ENCODE results near the gene IKZF2. TPM values are rescaled to one million over a fixed set of nuclear protein-coding genes. Genes with fewer than 3 reads are reported as not detected.
A peak's percentile ranks its signal among the peaks of the same experiment; 100 is the strongest.

Gene IKZF2
- total RNA-seq, 1 donor from 2014 or later, result 4.2 TPM

GRCh38 chr2:213013979-213014378 is 137.4 kb downstream of the IKZF2 start:
- H3K27me3 ChIP-seq (ENCODE audit: control insufficient read depth in 3 of 3, insufficient read depth in 3 of 3, low read length in 3 of 3), result no peaks in the 10 kb centered on the region
- H3K4me1 ChIP-seq (ENCODE audit: control insufficient read depth in 3 of 3, insufficient read depth in 3 of 3, low read length in 3 of 3), result no peaks in the 10 kb centered on the region
- H3K4me3 ChIP-seq (ENCODE audit: low read length in 3 of 3), result no peak overlapping the region
- H3K9ac ChIP-seq (ENCODE audit: low read depth in 1 of 3, low read length in 3 of 3), result no peak overlapping the region
- H3K27ac ChIP-seq (ENCODE audit: low read depth, low read length), result no peak overlapping the region
- H3K36me3 ChIP-seq (ENCODE audit: control insufficient read depth in 3 of 3, insufficient read depth in 3 of 3, low read length in 3 of 3), result peaks cover 3 to 9% (median 9%) of the 10 kb centered on the region in 3 donors
- no peaks in the 10 kb centered on the region for H3K9me3 ChIP-seq (ENCODE audit: control insufficient read depth in 3 of 3, low read length in 3 of 3)

- Histone ChIP-seq H3K4me1 (ENCODE audit: control insufficient read depth in 3 of 3, insufficient read depth in 3 of 3, low read length in 3 of 3) (no peaks in the 10 kb centered on the region), H3K9ac (ENCODE audit: low read depth in 1 of 3, low read length in 3 of 3) (no peak overlapping the region), H3K9me3 (ENCODE audit: control insufficient read depth in 3 of 3, low read length in 3 of 3) (no peaks in the 10 kb centered on the region), H3K4me3 (ENCODE audit: low read length in 3 of 3) (no peak overlapping the region), H3K36me3 (ENCODE audit: control insufficient read depth in 3 of 3, insufficient read depth in 3 of 3, low read length in 3 of 3) (peaks cover 10 to 18% (median 16%) of the 10 kb centered on the region in 3 donors), H3K27ac (ENCODE audit: low read depth, low read length) (no peak overlapping the region), H3K27me3 (ENCODE audit: control insufficient read depth in 3 of 3, insufficient read depth in 3 of 3, low read length in 3 of 3) (no peaks in the 10 kb centered on the region)
These were observed 139.9 kb downstream of the IKZF2 start for GRCh38 chr2:213011505-213011904.

GRCh38 chr2:213010106-213010779 is 141.2 kb downstream of the IKZF2 start:
- no peaks in the 10 kb centered on the region for H3K27me3 ChIP-seq (ENCODE audit: control insufficient read depth in 3 of 3, insufficient read depth in 3 of 3, low read length in 3 of 3)

GRCh38 chr2:213007290-213007838 is 144.0 kb downstream of the IKZF2 start:
- no peak overlapping the region for H3K4me3 ChIP-seq (ENCODE audit: low read length in 3 of 3)
- H3K27ac ChIP-seq (ENCODE audit: low read depth, low read length), result no peak overlapping the region
- H3K36me3 ChIP-seq (ENCODE audit: control insufficient read depth in 3 of 3, insufficient read depth in 3 of 3, low read length in 3 of 3), result peaks cover 10 to 18% (median 16%) of the 10 kb centered on the region in 3 donors
- no peaks in the 10 kb centered on the region for H3K9me3 ChIP-seq (ENCODE audit: control insufficient read depth in 3 of 3, low read length in 3 of 3)
- no peaks in the 10 kb centered on the region for H3K27me3 ChIP-seq (ENCODE audit: control insufficient read depth in 3 of 3, insufficient read depth in 3 of 3, low read length in 3 of 3)
- H3K4me1 ChIP-seq (ENCODE audit: control insufficient read depth in 3 of 3, insufficient read depth in 3 of 3, low read length in 3 of 3), result no peaks in the 10 kb centered on the region
- no peak overlapping the region for H3K9ac ChIP-seq (ENCODE audit: low read depth in 1 of 3, low read length in 3 of 3)

More at GRCh38 chr2:213010106-213010779, 141.2 kb downstream of the IKZF2 start:
- Histone ChIP-seq H3K9me3 (ENCODE audit: control insufficient read depth in 3 of 3, low read length in 3 of 3) (no peaks in the 10 kb centered on the region), H3K4me1 (ENCODE audit: control insufficient read depth in 3 of 3, insufficient read depth in 3 of 3, low read length in 3 of 3) (no peaks in the 10 kb centered on the region), H3K36me3 (ENCODE audit: control insufficient read depth in 3 of 3, insufficient read depth in 3 of 3, low read length in 3 of 3) (peaks cover 10 to 18% (median 16%) of the 10 kb centered on the region in 3 donors), H3K9ac (ENCODE audit: low read depth in 1 of 3, low read length in 3 of 3) (no peak overlapping the region), H3K27ac (ENCODE audit: low read depth, low read length) (no peak overlapping the region), H3K4me3 (ENCODE audit: low read length in 3 of 3) (no peak overlapping the region)

GRCh38 chr2:213004197-213004821 is 147.1 kb downstream of the IKZF2 start:
- H3K27ac ChIP-seq (ENCODE audit: low read depth, low read length), result peak overlapping the region; percentile 11
- H3K4me1 ChIP-seq (ENCODE audit: control insufficient read depth in 3 of 3, insufficient read depth in 3 of 3, low read length in 3 of 3), result no peaks in the 10 kb centered on the region

GRCh38 chr2:213002383-213002782 is 149.0 kb downstream of the IKZF2 start:
- peaks cover 3 to 6% (median 4%) of the 10 kb centered on the region in 3 donors for H3K36me3 ChIP-seq (ENCODE audit: control insufficient read depth in 3 of 3, insufficient read depth in 3 of 3, low read length in 3 of 3)
- no peak overlapping the region for H3K4me3 ChIP-seq (ENCODE audit: low read length in 3 of 3)
- no peaks in the 10 kb centered on the region for H3K9me3 ChIP-seq (ENCODE audit: control insufficient read depth in 3 of 3, low read length in 3 of 3)
- no peak overlapping the region for H3K9ac ChIP-seq (ENCODE audit: low read depth in 1 of 3, low read length in 3 of 3)
- no peaks in the 10 kb centered on the region for H3K4me1 ChIP-seq (ENCODE audit: control insufficient read depth in 3 of 3, insufficient read depth in 3 of 3, low read length in 3 of 3)
- no peak overlapping the region for H3K27ac ChIP-seq (ENCODE audit: low read depth, low read length)
- H3K27me3 ChIP-seq (ENCODE audit: control insufficient read depth in 3 of 3, insufficient read depth in 3 of 3, low read length in 3 of 3), result no peaks in the 10 kb centered on the region

More at GRCh38 chr2:213004197-213004821, 147.1 kb downstream of the IKZF2 start:
- H3K36me3 ChIP-seq (ENCODE audit: control insufficient read depth in 3 of 3, insufficient read depth in 3 of 3, low read length in 3 of 3), result peaks cover 7 to 9% (median 7%) of the 10 kb centered on the region in 3 donors
- H3K4me3 ChIP-seq (ENCODE audit: low read length in 3 of 3), result no peak overlapping the region
- H3K27me3 ChIP-seq (ENCODE audit: control insufficient read depth in 3 of 3, insufficient read depth in 3 of 3, low read length in 3 of 3), result no peaks in the 10 kb centered on the region
- no peaks in the 10 kb centered on the region for H3K9me3 ChIP-seq (ENCODE audit: control insufficient read depth in 3 of 3, low read length in 3 of 3)
- no peak overlapping the region for H3K9ac ChIP-seq (ENCODE audit: low read depth in 1 of 3, low read length in 3 of 3)

GRCh38 chr2:213001297-213001910 is 150.0 kb downstream of the IKZF2 start:
- Histone ChIP-seq H3K9me3 (ENCODE audit: control insufficient read depth in 3 of 3, low read length in 3 of 3) (no peaks in the 10 kb centered on the region), H3K36me3 (ENCODE audit: control insufficient read depth in 3 of 3, insufficient read depth in 3 of 3, low read length in 3 of 3) (no peaks in the 10 kb centered on the region), H3K4me1 (ENCODE audit: control insufficient read depth in 3 of 3, insufficient read depth in 3 of 3, low read length in 3 of 3) (no peaks in the 10 kb centered on the region), H3K9ac (ENCODE audit: low read depth in 1 of 3, low read length in 3 of 3) (no peak overlapping the region), H3K27me3 (ENCODE audit: control insufficient read depth in 3 of 3, insufficient read depth in 3 of 3, low read length in 3 of 3) (no peaks in the 10 kb centered on the region), H3K4me3 (ENCODE audit: low read length in 3 of 3) (peak overlapping the region in 1 of 3 donors; percentile 62), H3K27ac (ENCODE audit: low read depth, low read length) (no peak overlapping the region)

- no peaks in the 10 kb centered on the region for H3K4me1 ChIP-seq (ENCODE audit: control insufficient read depth in 3 of 3, insufficient read depth in 3 of 3, low read length in 3 of 3)
- H3K36me3 ChIP-seq (ENCODE audit: control insufficient read depth in 3 of 3, insufficient read depth in 3 of 3, low read length in 3 of 3), result no peaks in the 10 kb centered on the region
- no peak overlapping the region for H3K4me3 ChIP-seq (ENCODE audit: low read length in 3 of 3)
- H3K9ac ChIP-seq (ENCODE audit: low read depth in 1 of 3, low read length in 3 of 3), result no peak overlapping the region
- no peak overlapping the region for H3K27ac ChIP-seq (ENCODE audit: low read depth, low read length)
- no peaks in the 10 kb centered on the region for H3K27me3 ChIP-seq (ENCODE audit: control insufficient read depth in 3 of 3, insufficient read depth in 3 of 3, low read length in 3 of 3)
- no peaks in the 10 kb centered on the region for H3K9me3 ChIP-seq (ENCODE audit: control insufficient read depth in 3 of 3, low read length in 3 of 3)
These were observed 152.6 kb downstream of the IKZF2 start for GRCh38 chr2:212998626-212999359.

- no peaks in the 10 kb centered on the region for H3K9me3 ChIP-seq (ENCODE audit: control insufficient read depth in 3 of 3, low read length in 3 of 3)
- no peak overlapping the region for H3K4me3 ChIP-seq (ENCODE audit: low read length in 3 of 3)
- no peak overlapping the region for H3K27ac ChIP-seq (ENCODE audit: low read depth, low read length)
- H3K4me1 ChIP-seq (ENCODE audit: control insufficient read depth in 3 of 3, insufficient read depth in 3 of 3, low read length in 3 of 3), result no peaks in the 10 kb centered on the region
- no peaks in the 10 kb centered on the region for H3K27me3 ChIP-seq (ENCODE audit: control insufficient read depth in 3 of 3, insufficient read depth in 3 of 3, low read length in 3 of 3)
- no peak overlapping the region for H3K9ac ChIP-seq (ENCODE audit: low read depth in 1 of 3, low read length in 3 of 3)
- no peaks in the 10 kb centered on the region for H3K36me3 ChIP-seq (ENCODE audit: control insufficient read depth in 3 of 3, insufficient read depth in 3 of 3, low read length in 3 of 3)
These were observed 153.8 kb downstream of the IKZF2 start for GRCh38 chr2:212997526-212998020.

Data from skeletal muscle tissue (tissue), 4 donors.